Activated CD4-positive, alpha-beta T cell treated with anti-CD3 and anti-CD28 coated beads, Interleukin-2, Interleukin-6, amounts not matched to agents 100 ng/mL and 50 ng/mL, durations not matched to agents 16 hours and 8 hours (primary cell): Measurements from ENCODE around the gene HCK.

Experiments
- DNase-seq: peaks from one replicate; pipeline ENCODE4 v3.0.0-alpha.2; 2020

HCK gene

DNA sequence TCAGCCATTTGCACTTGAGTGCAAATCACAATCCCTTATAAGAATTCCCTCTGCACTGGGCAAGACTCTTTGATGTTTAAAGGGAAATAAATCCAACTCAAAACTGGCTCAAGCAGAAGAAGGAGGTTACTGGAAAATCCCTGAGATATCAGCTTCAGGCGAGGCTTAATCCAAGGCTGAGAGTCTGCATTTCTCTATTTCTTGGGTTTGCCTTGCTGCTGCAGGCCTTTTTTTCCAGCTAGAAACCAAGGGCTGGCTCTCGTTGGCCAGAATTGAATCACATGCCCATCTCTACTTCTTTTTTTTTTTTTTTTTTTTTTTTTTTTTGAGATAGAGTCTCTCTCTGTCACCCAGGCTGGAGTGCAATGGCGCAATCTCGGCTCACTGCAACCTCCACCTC lies 11.7 kb downstream of the HCK start:
- no peak for DNase-seq

DNA sequence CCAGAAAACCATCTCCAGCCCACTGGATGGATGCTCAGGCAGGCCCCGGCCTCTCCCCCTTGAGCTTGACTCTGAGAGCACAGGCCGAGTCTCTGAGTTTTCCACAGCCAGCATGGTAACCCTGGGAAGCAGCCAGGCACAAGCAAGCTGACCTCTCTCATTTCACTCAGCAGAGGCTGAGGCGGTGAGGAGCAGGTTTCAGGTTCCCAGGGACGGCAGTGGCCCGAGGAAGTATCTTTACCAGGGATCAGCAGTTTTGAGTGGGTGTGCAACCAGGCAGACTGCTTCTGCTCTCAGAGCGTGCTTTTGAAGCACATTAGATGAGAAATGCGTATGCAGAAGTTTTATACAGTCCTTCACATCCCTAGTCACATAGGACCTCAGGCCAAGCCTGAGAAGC lies 12.6 kb downstream of the HCK start:
- DNase-seq = no peak

DNA sequence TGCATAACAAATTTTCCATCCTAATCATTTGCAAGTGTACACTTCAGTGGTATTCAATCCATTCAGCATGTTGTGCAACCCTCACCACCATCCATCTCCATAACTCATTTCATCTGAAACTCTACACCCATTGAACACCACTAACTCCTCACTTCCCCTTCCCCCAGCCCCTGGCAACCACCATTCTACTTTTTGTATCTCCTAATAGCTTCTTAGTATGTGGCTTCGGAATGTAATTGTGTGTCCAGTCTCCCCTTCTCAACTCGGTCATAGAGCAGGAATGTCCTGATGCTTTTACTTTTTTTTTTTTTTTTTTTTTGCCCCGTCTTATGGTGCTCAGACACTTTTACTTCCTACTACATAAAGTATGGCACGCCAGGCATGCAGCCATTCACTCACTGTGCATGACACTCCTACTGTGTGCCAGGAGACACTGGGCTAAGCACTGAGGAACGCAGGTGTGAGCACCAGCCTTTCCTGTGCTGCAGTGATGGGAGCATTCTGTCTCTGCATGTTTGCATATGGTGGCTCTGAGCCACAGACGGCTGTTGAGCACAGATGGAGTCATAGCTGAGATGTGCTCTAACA lies 15.3 kb downstream of the HCK start:
- no peak for DNase-seq

DNA sequence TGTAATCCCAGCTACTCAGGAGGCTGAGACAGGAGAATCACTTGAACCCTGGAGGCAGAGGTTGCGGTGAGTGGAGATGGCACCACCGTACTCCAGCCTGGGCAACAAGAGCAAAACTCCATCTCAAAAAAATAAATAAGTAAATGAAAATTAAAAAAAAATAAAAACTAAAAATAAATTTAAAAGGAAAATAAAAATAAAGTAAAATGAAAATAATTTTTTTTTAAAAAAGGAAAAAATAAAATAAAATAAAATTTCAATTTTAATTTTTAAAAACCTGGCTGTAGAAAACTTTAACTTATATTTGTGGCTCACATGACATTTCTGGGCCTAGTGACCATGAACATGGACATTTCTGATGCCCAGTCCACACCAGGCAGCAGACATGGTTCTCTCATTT lies 16.1 kb downstream of the HCK start:
- DNase-seq = no peak

DNA sequence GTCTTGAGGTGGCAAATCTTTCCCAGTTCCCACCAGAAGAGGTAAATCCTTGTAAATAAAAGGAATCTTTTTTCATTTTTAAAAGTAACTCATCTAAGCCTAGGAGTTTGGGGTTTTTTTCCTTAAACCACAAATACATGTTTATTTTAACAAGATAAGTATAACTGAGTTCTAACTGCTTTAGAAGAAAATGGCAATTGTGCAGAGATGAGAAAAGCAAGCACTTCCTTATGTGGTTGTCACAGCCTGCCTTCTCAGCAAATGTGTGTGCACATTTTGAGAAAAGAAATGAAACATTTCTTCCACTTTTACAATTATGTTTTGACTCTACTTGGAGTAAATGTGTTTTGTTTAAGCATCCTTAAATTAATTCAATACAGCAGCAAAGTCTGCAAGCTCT lies 17.7 kb downstream of the HCK start:
- DNase-seq = no peak

DNA sequence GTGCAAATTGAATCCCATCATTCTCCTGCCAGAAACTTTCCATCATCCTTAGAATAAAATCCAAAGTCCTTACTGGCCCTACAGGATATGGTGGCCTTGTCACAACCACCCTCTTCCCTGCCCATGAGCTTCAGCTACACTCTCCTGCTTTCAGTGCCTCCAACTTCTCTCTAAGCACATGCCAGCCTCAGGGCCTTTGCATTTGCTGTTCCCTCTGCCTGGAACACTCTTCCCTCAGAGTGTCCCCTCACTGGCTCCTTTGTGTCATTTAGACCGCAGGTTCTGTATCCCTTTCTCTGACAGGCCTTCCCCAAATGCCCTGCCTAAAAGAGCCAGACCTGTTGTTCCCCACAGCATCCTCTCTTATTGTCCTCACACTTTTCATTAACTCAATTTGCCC lies 18.2 kb downstream of the HCK start:
- no peak for DNase-seq

DNA sequence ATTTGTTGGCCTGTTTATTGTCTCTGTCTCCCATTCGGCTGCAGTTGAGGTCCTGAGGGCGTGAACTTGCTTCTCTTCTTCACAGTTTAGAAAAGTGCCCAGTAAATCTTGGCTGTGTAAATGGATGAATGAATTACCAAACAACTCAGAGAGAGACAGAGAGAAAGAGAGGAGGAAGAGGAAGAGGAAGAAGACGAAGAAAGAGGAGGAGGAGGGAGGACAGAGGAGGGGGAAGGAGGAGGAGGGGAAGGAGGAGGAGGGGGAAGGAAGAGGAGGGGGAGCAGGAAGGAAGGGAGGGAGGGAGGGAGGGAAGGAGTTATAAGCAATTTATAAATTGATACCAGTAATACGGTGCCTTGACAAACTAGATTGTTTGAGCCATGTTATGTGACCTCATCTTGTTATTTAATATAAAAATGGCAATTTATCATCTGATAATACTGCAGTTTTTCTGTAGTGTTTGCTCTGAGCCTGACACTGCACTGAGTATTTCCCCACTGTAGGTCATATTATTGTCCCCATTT lies 18.7 kb downstream of the HCK start:
- DNase-seq = no peak

DNA sequence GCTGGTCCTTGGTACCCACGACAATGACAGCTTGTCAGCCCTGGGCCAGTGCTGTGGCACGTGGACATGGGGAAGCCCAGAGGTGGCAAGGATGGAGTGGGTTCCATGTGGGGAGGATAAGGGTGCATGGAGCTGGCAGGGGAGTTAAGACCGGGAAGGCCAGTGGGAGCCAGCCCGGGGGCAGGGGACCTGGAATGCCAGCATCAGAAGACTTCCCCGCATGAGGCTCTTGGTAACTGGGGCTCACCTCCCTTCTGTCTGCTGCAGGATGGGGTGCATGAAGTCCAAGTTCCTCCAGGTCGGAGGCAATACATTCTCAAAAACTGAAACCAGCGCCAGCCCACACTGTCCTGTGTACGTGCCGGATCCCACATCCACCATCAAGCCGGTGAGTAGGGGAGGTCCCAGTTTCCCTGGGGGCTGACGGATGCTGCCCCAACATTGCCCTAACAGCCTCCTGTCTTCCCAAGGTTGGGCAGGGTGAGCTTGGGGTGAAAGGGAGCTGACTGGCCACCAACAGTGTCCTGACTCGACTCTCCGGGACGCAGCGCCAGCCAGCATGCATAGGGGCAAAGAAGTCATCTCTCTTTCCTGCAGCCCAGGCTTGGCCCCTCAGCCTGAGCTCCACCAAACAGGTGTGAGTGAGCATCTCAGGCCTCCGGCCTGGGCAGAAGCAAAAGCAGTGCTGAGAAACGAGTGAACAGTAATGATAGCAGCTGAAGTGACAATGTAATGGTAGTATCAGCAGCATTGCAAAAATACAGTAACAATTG lies 19.5 kb downstream of the HCK start:
- no peak for DNase-seq

DNA sequence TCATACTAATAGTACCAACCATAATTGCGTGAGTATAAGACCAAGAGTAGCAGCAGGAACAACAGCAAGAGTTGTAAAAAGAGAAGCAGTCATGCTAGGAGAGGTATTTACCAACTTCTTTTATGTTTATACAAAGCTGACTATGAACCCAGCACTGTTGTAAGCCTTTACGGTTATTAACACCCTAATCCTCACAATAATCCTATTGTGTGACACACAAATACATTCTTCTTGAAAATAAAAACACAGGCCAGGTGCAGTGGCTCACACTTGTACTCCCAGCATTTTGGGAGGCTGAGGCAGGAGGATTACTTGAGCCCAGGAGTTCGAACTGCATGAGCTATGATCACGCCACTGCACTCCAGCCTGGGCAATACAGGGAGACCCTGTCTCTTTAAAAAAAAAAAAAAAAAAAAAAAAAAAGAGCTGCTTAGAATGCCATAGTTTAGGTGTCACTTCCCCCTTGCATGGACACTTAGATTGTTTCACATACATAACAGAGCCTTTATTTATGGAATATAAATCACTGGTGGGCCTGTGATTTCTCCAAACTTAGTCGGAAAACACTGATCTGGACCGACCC lies 20.2 kb downstream of the HCK start:
- no peak for DNase-seq

DNA sequence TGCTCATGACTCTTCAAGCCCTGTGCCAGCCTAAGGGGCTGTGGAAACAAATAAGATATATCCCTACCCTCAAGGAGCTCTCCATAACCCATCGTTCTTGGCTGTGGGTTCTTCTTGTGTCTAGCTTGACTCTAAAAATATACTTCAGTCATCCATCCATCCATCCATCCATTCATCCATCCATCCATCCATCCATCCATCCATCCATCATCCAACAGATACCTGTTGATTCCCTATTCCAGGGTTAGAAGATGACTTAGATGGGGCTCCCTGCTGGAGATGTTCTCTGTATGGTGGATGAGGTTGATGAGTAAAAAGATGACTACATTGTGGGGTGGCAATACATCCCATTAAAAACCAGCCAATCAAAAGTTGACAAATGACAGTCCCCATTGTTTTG lies 23.5 kb downstream of the HCK start:
- DNase-seq = no peak

DNA sequence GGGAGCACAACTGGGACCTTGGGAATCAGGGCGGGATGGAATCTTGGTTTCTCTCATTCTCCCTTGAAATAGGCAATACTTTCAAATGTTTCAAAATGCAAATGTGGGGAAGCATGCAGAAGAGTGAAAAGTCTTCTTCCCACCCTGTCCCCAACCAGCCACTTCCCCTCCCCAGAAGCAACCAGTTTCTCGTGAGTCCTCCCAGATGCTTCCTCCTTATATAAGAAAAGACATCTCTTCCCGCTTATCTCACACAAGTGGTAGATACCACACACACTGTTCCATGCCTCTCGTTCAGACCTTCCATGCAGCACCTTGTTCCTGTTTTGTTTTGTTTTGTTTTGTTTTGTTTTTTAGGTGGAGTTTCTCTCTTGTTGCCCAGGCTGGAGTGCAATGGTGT lies 25.1 kb downstream of the HCK start:
- DNase-seq = no peak

DNA sequence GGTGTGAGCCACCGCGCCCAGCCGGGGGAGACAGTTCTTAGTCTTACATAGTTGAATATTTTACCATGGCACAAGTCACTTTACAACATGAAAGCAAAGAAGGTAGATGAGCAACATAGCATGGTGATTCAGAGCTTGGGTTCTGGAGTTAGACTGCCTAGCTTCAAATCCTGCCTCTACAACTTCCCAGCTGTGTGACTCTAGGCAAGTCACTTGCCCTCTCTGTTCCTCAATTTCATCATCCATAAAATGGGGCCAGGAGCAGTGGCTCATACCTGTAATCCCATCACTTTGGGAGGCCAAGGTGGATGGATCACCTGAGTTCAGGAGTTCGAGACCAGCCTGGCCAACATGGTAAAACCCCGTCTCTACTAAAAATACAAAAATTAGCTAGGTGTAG lies 26.3 kb downstream of the HCK start:
- DNase-seq = no peak

DNA sequence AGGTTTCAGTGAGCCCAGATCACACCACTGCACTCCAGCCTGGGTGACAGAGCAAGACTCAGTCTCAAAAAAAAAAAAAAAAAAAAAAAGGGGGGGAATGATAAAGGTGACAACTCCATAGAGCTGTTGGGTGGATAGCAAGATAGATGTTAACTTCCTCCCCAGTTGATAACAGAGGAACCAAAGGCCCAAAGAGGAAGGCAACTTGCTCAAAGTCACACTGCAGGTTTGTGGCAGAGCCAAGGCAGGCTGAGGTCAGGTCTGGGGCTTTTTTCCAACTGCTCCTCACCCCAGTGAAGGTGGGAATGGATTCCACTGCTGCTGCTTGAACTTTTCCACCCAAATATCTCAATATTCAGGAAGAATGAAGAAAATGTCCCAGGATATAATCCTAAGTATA lies 26.7 kb downstream of the HCK start:
- no peak for DNase-seq

DNA sequence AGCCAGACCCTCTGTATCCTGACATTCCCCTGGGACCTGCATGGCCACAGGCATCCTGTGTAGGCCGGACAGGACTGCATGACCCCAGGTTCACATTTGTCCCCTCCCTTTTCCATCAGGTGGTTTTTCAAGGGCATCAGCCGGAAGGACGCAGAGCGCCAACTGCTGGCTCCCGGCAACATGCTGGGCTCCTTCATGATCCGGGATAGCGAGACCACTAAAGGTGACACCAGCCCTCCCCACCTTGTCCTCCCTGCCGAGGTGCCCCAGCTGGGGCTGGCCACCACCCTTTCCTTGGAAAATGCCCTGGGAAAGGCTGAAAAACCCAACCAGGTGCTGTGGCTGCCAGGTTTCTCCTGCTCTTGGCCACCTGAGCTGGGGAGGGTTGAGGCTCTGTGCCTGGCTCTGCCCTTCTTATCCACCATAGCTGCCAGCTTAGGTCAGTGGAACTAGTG lies 27.6 kb downstream of the HCK start:
- no peak for DNase-seq

DNA sequence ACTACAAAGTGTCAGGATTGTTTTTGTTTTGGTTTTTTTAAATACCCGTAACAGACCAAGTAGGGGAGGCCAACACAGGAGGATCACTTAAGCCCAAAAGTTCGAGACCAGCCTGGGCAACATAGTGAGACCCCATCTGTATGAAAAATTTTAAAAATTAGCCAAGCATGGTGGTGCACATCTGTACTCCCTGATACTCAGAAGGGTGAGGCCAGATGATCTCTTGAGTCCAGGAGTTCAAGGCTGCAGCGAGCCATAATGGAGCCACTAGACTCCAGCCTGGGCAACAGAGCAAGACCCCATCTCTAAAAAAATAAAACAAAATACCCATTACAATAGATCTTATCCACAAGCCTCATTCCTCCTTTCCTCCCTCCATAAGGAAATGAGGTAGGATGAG lies 28.7 kb downstream of the HCK start:
- DNase-seq = no peak

DNA sequence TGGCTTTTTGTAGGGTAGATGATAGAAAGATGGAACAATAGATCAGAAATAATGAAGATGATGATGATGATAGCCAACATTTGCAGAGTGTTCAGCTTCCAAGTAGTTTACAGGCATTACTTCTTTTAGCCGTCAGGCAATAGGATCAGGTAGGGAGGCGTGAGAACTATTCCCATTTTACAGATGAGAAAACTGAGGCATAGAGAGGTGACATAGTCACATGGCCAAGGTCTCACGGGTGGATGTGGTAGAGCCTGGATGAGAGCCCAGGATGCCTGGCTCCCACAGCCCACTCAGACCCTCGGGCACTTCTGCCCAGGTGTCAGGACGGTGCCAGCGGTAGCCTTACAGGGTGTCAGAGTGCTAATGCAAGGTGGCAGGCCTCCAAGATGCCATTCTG lies 31.4 kb downstream of the HCK start:
- DNase-seq = no peak

DNA sequence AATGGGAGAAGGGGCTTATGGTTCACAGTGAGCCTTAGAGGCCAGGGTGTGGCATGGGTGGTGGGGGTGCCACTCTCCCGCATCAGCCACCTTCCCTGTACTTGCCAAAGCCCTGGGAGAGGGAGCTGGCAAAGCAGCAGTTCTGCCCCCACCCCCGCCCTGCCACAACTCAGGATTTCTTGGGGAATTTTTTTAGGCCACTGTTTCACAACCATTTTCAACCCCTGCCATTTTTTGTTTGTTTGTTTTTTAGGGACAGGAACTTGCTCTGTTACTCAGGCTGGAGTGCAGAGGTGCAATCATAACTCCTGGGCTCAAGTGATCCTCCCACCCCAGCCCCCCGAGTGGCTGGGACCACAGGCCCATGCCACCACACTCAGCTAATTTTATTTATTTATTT lies 35.0 kb downstream of the HCK start:
- DNase-seq = no peak

DNA sequence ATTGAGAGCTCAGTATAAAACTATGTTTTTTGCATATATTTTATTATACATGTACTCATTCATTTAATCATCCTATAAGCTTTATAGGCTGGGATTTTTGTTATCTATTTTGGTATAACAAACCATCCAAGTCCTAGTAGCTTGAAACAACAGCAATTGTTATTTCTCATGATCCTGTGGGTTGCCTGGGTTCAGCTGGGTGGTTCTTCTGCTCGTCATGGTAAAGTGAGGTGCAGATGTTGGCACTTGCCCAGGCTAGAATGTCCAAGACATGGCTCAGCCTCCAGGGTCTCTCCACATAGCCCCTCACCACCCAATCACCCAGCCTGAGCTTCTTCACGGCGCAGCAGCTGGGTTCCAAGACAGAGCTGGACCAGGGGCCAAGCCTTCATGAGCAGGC lies 36.7 kb downstream of the HCK start:
- no peak for DNase-seq

DNA sequence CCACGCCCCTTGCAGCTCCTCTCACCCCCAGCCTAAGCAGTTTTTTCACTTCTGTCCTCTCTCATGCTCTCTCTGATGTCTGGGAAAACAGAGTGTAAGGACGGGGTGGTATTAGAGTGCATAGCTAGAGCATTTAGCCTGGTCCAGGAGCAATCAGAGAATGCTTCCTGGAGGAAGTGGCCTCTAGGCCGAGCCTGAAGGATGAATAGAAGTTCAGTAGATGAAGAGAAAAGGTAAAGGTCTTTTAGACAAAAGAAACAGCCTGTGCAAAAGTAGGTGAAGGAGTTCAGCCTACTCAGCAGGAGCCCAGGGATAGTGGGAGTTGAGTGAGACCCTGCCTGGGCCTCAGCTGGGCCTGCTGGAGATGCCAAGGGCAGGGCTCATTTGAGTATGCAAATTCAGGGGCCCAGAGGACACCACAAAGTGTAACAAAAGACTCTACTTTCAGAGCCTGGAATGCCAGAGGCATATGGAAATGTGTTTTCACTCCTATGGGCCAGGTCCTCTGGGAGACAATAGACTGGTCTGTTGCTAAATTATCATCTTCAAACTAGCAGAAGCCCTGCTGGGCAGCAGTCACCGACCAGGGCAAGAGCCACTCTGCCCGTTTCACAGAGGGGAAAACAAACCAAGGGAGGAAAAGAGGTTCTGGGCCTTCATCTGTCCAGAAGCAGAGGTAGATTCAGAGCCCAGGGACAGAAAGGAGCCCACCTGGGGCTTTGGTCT lies 37.8 kb downstream of the HCK start:
- DNase-seq = no peak

DNA sequence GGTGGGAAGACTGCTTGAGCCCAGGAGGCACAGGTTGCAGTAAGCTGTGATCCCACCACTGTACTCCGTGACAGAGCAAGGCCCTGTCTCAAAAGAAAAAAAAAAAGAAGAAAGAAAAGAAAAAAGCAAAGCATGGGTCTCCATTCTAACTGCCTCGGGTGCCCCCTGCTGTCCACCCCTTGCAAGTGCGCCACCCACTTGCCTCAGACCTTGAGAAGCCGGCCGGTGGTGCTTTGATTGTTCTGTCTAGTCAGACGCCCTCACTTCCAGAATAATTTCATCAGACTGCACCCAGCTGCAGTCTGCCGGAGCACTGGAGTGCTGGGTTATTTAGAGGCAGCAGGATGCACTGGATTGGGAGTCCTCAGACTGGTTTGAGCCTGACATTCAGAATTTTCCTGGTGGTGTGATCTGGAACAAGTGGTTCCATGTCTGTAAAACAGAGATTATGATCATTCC lies 39.9 kb downstream of the HCK start:
- peak; percentile 85 for DNase-seq

DNA sequence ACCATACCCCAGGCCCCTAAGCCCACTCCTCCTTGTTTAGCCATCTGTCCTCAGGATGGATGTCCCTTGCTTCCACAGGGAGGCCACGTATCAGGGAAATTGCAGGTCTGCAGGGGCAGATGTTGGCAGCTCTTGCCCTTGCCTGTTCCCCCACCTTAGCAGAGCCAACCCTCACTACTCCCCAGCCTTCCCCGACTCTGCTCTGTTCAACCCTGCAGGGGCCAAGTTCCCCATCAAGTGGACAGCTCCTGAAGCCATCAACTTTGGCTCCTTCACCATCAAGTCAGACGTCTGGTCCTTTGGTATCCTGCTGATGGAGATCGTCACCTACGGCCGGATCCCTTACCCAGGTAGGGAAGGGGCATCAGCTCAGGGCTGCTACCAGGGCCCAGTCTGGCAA lies 46.7 kb downstream of the HCK start:
- no peak for DNase-seq

DNA sequence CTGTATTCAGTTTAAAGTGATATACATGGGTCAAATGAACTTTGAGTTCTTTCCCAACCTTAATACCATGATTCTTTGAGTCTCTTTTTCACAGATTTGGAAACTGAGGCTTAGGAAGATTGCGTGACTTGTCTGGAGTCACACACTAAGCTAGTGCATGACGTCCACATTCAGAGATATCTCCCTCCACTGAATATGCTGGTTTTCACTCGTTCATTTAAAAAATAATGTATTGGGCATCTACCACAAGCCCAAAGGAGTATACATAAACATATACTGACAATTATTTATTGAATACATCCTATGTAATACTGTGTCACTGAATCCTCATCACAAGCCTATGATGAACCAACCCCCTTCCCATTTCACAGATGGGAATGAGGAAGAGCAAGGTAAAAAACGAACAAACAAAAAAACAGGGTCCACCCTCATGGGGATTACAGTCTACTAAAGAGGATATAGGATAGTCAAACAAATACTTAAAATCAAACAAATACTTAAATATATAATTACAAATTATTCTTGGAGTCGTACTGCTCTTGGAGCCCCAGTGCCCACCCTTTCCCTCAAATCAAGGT lies 56.9 kb downstream of the HCK start:
- no peak for DNase-seq
